AG09319 (cell line): ENCODE data around the gene UPK1B.

Experiments
- DNase-seq: peaks from one replicate; pipeline ENCODE4 v3.0.0-alpha.2; 2010; ENCODE audit warnings: low read depth; ENCODE audit errors: extremely low read depth
- TF ChIP-seq, protein P1 (sequence below): IDR thresholded peaks from 2 replicates; pipeline ENCODE4 v1.5.1; 2011; ENCODE audit warnings: low read depth, mild to moderate bottlenecking, inconsistent platforms, low read length, moderate library complexity

Gene UPK1B

DNA sequence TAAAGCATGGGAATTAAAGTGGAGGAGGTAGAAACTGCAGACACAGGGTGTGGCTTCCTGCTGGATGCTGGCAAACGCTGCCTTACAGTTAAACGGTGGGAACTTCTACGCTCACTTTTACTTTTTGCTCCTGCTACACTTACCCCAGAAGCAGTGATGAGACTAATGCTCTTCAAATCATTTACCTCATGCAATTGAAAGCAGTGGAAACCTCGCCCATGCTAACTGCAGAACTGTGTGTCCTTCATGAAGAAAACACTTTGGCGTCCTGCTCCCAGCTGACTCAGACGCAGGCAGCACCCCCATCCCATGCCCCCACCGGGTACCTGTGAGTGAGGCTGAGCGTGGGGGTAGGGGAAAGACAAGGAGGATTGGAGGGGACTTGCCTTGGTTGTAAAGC lies 31.8 kb downstream of the UPK1B start:
- DNase-seq, result no peak
- TF ChIP-seq, protein P1, sequence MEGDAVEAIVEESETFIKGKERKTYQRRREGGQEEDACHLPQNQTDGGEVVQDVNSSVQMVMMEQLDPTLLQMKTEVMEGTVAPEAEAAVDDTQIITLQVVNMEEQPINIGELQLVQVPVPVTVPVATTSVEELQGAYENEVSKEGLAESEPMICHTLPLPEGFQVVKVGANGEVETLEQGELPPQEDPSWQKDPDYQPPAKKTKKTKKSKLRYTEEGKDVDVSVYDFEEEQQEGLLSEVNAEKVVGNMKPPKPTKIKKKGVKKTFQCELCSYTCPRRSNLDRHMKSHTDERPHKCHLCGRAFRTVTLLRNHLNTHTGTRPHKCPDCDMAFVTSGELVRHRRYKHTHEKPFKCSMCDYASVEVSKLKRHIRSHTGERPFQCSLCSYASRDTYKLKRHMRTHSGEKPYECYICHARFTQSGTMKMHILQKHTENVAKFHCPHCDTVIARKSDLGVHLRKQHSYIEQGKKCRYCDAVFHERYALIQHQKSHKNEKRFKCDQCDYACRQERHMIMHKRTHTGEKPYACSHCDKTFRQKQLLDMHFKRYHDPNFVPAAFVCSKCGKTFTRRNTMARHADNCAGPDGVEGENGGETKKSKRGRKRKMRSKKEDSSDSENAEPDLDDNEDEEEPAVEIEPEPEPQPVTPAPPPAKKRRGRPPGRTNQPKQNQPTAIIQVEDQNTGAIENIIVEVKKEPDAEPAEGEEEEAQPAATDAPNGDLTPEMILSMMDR, result no peak

DNA sequence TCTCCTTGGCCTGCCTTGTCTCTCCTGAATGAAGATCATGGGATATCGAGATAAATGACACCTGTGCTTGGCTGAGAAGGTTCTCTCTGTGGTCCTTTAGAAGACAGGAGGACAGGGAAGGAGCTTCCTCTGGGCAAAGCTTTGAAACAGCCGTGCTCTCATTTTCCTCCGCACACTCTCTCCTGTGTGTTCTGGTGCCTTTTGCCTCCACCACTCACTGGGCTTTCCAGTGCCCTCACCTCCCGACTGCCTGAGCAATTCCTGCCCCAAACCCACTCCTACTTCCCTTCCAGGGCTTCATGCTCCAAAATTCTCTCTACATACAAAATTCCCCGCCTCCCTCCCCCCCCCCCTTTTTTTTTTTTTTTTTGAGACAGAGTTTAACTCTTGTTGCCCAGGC lies 32.3 kb downstream of the UPK1B start:
- DNase-seq, result no peak
- TF ChIP-seq, protein P1, result no peak

DNA sequence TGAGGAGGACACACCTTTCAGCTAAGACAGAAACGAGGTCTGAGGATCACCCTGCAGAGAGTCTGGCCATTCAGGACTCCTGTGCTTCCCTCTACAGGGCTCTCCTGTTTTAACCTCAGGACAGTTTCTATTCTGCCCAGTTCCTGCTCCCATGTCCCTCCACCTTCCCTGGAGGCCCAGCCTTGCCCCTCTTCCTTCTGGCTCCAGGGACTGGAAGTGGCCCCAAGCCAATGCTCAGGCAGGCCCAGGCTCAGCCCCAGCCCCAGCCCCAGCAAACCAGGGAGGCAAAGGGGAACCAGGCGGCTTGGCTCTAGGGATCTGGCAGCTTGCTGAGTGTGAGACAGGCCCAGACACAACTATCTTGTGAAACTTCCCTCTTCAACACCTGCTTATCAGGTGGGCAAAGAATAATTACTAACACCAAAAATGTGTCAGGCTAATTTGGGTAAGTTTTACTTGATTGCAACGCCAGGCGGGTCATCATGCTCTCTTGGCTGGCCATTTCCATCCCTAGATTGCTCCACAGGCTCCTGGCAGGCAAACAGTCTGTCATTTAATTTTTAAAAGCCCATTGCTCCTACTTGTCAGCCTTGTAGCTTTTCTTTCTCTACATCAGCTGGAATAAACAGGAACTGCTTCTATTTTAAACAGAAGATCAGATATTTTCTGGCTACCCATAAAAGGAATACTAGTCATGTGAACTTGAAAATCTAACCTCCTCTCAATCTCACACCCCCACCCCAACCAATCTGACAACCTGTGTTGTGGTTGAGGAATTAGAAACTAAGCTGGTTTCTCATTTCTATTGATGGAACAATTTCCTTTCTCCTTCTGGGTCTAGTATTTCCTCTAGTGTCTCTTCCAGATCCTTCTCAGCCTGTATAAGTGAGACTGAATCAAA lies 33.5 kb downstream of the UPK1B start:
- TF ChIP-seq, protein P1, result no peak
- DNase-seq, result no peak

DNA sequence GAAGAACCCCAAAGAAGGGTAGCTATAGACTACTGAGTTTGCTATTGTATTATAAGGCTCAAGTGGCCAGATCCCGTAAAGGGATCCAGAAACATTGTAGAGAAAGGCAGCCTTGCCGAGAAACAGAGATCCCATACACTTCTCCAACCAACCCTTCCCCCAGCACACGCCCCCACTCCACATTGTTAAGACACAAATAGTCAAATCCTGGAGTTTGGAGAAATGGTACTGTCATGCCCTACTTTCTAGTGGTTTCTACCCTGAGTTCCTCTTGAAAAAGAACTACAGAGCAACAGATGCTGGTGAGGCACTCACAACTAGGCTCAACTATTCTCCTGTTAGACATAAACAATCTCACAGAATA lies 34.1 kb downstream of the UPK1B start:
- DNase-seq, result no peak
- TF ChIP-seq, protein P1, result no peak

DNA sequence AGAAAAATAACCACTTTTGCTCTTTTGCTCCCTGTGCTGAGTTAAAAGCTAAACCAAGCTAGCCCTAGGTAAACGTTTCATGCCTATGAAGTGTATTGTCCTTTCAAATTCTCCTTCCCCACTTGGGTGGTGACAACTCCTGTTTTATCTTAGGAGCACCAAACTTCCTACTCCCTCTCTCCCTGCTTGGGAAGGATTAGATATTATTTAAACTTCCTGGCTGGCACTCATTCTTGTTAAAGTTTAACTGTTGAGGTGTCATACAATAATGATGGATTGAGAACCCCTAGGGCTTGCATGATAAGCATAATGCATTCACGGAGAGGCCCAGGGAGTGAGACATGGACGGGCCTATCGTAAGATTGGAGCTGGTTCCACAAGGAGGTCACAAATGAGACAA lies 37.8 kb downstream of the UPK1B start:
- no peak for DNase-seq
- TF ChIP-seq, protein P1, result no peak

DNA sequence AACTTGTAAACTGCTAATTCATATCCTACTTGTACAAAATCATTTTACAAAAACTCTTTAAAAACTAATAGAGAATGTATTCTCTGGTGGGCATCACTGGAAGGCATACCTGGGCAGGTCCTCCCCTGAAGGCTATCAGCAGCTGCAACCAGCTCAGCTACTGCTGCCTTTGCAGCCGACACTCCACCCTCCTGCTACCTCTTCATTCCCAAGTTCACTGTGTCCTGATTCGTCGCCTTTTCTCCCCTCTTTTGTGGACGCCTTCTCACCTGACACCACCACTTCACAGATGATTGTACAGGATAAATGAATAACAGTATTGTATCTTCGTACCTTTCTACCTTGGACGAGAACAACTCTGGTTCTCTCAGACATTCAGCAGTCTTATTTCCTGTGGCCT lies 38.4 kb downstream of the UPK1B start:
- no peak for DNase-seq
- TF ChIP-seq, protein P1, result no peak

DNA sequence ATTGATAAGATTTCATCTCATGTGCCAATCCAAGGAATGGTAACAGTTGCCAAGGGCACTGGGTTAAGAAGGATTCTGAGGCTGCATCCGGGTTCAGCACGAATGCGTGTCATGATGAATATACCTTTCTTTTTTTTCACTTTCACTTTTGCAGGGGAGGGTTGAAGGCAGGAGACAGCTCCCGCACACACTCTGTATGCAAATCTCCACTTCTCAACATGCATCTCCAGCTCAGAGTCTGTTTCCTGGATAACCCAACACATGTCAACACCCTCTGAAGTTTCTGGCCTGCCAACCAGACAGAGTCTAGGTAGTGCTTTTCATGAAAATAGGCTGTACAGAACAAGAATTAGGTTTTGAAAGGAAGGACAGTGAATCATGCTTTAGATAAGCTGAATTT lies 45.7 kb downstream of the UPK1B start:
- TF ChIP-seq, protein P1, result no peak
- DNase-seq, result no peak
